Ovary (tissue), 3 donors: ENCODE measurements around the gene IL22RA2.

ENCODE experiments used
- CTCF ChIP-seq, 3 donors: fragments of 450-650 bp in 2 of 3; fragments of 200-600 bp in 1 of 3; IDR thresholded peaks; one replicate each; pipeline versions ENCODE4 v1.5.1 to v1.8.0; 2016 to 2022; ENCODE audit warnings: antibody characterized with exemption in 3 of 3, mild to moderate bottlenecking in 1 of 3
- EP300 ChIP-seq: sonication (generic); formaldehyde crosslinking; IDR thresholded peaks from one replicate; pipeline ENCODE4 v1.6.1; 2017; ENCODE audit warnings: antibody characterized with exemption
- POLR2A ChIP-seq: fragments of 450-650 bp; IDR thresholded peaks from one replicate; pipeline ENCODE4 v1.6.1; 2017; ENCODE audit warnings: antibody characterized with exemption, mild to moderate bottlenecking, moderate library complexity
- donor health status: DM: no; HTN: no; CAD: no.

GRCh38 chr6:137095093-137095492 lies 78.4 kb downstream of the IL22RA2 start:
- TF ChIP-seq CTCF (IDR thresholded peaks at IDR 0.05) (no peak), POLR2A (no peak), EP300 (no peak)
